Bronchial epithelial cell (primary cell): Measurements from ENCODE around the gene PLEKHM3. TPM values are rescaled to one million over a fixed set of nuclear protein-coding genes. Genes with fewer than 3 reads are reported as not detected.

Source experiments
- DNase-seq: peaks from one replicate; pipeline ENCODE4 v3.0.0-alpha.2; 2010; ENCODE audit warnings: low read depth
- FAIRE-seq: peaks from 2 replicates; lab custom pipeline; 2011; peaks lifted over from hg19 to GRCh38; lab: Jason Lieb, UNC
- H3K27me3 ChIP-seq: 2 replicates; pipeline ENCODE4 v1.5.1; 2011; ENCODE audit warnings: low read length; ENCODE audit not compliant: control insufficient read depth, insufficient read depth
- H3K36me3 ChIP-seq: 2 replicates; pipeline ENCODE4 v1.5.1; 2011; ENCODE audit warnings: low read length; ENCODE audit not compliant: control insufficient read depth, insufficient read depth
- H3K4me3 ChIP-seq: 2 replicates; pipeline ENCODE4 v1.5.1; 2011; ENCODE audit warnings: mild to moderate bottlenecking, low read depth, low read length, control low read depth
- total RNA-seq: library from RNA; depleted of rRNA; stranded (reverse); fragments of >200 nt; gene quantifications from 2 replicates; pipeline ENCODE4 v1.2.1, GENCODE V29; 2014
- TF ChIP-seq, protein P1 (sequence below): IDR thresholded peaks from 2 replicates; pipeline ENCODE4 v1.5.1; 2011; ENCODE audit warnings: mild to moderate bottlenecking, moderate library complexity, low read length, control low read depth, inconsistent platforms; ENCODE audit not compliant: insufficient read depth, severe bottlenecking

The PLEKHM3 gene
- total RNA-seq, 1 donor from 2014 or later = 9.5 TPM

DNA sequence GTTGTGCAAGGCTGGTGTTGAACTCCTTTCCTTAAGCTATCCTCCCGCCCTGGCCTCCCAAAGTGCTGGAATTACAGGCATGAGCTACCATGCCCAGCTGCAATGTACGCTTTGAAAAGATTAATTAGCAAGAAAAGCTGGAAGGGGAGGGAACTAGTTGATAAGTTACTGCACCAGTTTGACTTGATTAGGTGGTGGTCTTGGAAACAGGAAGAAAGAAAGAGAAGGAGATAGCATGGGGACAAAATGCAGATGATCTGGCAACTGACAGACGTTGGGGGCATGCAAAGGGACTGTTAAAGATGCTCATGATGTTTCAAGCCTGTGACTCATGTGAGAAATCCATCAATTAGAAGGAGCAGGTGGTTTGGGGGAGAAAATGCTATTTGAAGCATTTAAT lies 68.6 kb downstream of the PLEKHM3 start:
- TF ChIP-seq, protein P1, sequence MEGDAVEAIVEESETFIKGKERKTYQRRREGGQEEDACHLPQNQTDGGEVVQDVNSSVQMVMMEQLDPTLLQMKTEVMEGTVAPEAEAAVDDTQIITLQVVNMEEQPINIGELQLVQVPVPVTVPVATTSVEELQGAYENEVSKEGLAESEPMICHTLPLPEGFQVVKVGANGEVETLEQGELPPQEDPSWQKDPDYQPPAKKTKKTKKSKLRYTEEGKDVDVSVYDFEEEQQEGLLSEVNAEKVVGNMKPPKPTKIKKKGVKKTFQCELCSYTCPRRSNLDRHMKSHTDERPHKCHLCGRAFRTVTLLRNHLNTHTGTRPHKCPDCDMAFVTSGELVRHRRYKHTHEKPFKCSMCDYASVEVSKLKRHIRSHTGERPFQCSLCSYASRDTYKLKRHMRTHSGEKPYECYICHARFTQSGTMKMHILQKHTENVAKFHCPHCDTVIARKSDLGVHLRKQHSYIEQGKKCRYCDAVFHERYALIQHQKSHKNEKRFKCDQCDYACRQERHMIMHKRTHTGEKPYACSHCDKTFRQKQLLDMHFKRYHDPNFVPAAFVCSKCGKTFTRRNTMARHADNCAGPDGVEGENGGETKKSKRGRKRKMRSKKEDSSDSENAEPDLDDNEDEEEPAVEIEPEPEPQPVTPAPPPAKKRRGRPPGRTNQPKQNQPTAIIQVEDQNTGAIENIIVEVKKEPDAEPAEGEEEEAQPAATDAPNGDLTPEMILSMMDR = no peak
- FAIRE-seq (no peak), DNase-seq (no peak)
- Histone ChIP-seq H3K4me3 (no peak overlapping the region), H3K36me3 (no peaks in the 10 kb centered on the region), H3K27me3 (no peaks in the 10 kb centered on the region)

DNA sequence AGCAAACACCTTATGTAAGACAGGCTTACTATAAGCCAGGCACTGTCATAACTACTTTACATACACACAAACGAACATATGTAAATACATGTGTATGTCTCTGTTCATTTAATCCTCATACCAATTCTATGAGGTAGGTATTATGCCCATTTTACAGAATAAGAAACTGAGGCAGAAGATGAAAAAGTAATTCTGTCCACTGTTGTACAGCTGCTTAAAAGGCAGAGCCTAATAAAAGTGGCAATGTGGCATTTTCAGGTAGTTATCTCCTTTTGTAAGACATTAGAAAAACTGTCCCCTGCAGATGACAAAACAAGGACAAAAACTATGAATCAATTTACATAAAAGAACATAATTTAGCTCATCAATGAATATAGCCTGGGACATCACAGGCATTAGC lies 69.9 kb downstream of the PLEKHM3 start:
- no peaks in the 10 kb centered on the region for H3K36me3 ChIP-seq
- FAIRE-seq = no peak

GRCh38 chr2:207953354-207953753 lies 72.0 kb downstream of the PLEKHM3 start:
- no peak for DNase-seq
- TF ChIP-seq, protein P1 = no peak
- no peak for FAIRE-seq
- Histone ChIP-seq H3K27me3 (no peaks in the 10 kb centered on the region), H3K36me3 (no peaks in the 10 kb centered on the region), H3K4me3 (no peak overlapping the region)

More for the DNA sequence above, 69.9 kb downstream of the PLEKHM3 start:
- no peaks in the 10 kb centered on the region for H3K27me3 ChIP-seq
- H3K4me3 ChIP-seq = no peak overlapping the region
- TF ChIP-seq, protein P1 = no peak
- DNase-seq = no peak

DNA sequence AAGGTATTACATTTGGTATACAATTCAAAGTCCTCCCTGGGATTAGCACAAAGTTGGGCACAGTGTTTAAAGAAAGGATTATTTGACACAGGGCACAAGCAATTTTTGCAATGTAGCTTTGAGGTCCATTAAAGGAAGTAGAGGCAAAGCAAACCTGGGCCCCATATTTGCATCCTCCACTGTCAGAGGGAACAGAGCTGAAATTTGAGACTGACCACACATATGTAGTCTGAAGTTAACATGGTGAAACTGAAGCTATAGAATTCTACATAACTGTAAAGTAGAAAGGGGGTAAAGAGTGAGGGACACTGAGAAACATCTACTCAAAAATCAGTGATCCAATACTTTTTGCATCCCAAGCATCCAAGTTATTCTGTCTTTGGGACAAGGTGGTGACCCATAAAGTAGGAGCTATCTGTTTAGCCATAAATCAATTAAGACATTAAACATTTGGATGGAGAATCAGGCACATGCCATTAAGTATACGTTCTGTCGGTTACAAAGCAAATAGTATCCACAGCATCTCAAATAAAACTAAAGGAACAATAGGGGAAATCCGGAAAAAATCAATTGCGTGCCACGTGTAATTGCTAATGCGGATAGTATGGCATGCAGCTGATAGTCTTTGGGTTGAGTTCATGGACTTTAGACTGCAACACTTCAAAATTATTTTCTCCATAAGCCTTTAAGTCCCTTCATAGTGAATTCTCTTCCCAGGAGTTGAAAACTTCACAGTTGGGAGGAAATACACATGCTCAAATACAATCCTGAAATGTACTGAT lies 72.6 kb downstream of the PLEKHM3 start:
- FAIRE-seq (no peak), DNase-seq (no peak)
- Histone ChIP-seq H3K36me3 (no peaks in the 10 kb centered on the region), H3K4me3 (no peak overlapping the region), H3K27me3 (no peaks in the 10 kb centered on the region)
- TF ChIP-seq, protein P1 = no peak

DNA sequence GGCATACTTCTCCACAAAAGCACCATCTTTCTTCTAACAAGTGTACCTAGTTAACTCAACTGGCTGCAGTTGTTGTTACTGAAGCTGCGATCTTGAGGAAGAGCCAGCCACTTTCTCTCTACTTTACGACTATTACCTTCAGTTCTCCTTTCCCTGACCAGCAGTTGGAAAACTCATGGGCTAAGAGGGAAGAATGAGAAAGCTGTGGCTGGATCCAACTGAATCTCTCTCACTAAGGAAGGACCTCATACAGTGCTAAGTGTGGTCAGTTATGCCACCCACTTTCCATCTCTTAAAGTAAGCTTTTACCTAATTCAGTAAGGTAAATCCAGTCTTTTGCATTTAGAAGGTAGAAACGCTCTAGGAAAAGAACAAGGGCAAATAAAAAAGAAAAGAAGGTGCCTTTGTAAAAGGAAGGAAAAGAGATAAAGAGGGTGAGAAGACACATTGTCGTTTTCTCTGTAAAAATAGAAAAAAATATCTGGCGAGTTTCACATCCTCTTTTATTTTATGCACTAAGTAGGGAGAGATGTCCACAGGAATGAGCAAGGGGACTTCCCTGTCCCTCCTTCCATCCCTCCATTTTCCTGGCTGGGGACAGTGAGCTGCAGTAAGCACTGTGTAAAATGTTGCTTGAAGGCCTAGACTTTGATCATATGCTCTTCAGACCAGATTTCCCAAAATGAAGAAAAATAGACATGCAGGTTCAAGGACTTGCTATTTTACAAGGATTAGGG lies 73.4 kb downstream of the PLEKHM3 start:
- Histone ChIP-seq H3K27me3 (no peaks in the 10 kb centered on the region), H3K4me3 (no peak overlapping the region), H3K36me3 (no peaks in the 10 kb centered on the region)
- TF ChIP-seq, protein P1 = no peak
- DNase-seq = no peak
- no peak for FAIRE-seq
